Activated CD8-positive, alpha-beta memory T cell treated with anti-CD3 and anti-CD28 coated beads for 1 hour (primary cell): ENCODE data around the gene ACTRT3.
"Not testable (repeated sequence)": the region's sequence is repeated elsewhere in the genome, so short reads cannot be mapped to it uniquely, and the experiment has no call there.

Source experiments
- DNase-seq, 2 donors: peaks; one replicate each; pipeline ENCODE4 v3.0.0-alpha.2; 2020; ENCODE audit warnings: low read depth in 1 of 2; ENCODE audit errors: extremely low read depth in 1 of 2

The ACTRT3 gene

DNA sequence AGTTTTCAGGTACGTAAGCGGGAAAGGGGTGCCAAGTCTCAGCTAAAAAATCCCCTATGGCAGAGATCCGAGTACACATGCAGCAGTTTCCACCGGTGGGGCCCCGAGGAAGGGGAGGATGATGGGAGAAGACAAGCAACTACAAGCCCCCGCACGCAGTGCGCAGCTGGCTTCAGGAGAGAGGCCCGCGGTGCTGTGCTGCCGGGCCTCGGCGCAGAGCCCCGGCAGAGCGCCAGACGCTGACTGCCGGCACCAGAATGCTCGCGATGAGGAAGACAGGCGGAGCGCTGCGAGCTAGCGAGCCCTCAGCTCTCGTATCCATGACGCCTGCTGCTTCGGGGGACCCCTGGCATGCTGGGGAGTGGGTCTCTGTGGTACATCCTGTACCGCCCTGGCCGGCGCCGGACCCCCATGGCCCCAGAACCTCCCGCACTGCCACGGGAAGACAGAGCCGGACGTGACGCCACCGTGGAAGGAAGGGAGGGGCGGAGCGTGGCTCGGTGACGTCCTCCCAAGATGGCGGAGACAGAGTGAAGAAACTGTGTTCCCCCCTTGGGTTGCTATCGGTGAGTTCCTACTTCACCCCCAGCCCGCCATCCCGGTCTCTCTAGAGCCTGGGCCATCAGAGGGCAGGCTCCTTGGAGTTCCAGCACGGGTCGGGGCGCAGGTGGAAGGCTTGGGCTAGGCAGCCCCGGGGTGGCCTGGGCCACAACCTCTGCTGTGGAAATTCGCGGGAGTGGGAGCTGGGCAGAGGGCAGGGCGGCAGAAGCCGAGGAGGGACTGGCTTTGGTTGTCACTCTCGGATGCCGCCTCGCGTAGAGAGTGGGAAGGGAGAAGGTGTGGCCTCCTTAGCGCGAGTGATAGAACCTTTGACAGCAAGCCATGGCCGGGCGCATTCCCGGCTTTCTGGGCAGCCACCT lies 3.8 kb upstream of the ACTRT3 start, which contains the start of gene MYNN:
MYNN (plus strand) TSS at position 500 of the 920 bp plus-strand sequence. CDS start 900 bp downstream, outside the sequence.
- DNase-seq: peak; percentile 75 to 88

DNA sequence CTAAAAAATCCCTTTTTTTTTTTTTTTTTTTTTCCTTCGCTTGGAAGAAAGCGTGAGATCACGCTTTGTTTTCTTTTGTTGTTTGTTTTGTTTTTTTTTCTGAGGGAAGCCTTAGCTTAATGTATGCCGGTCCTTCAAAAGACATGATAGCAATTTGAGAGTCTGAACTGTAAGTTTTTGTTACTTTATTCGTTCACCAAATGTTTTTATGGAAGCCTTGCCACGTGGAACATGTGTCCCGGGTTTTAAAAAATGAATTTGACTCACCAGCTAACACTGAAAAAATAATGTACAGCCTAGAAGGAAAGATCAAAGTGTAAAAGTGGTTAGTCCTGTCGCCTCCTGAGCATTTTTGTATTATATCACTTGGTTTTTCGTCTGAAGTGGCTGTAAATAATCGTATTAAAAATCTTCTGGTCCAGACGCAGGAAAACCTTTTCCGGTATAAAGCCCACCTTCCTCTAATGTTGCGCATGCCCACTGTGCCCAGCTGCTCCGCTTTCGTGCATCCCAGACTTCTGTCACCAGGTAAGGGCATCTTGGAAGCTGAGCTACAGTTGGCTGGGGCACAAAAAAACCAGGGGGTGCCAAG lies 3.0 kb upstream of the ACTRT3 start:
- DNase-seq: no peak

- DNase-seq: peak in 1 of 2 donors; percentile 19
Measured at GRCh38 chr3:169771497-169772304, 2.3 kb upstream of the ACTRT3 start.

DNA sequence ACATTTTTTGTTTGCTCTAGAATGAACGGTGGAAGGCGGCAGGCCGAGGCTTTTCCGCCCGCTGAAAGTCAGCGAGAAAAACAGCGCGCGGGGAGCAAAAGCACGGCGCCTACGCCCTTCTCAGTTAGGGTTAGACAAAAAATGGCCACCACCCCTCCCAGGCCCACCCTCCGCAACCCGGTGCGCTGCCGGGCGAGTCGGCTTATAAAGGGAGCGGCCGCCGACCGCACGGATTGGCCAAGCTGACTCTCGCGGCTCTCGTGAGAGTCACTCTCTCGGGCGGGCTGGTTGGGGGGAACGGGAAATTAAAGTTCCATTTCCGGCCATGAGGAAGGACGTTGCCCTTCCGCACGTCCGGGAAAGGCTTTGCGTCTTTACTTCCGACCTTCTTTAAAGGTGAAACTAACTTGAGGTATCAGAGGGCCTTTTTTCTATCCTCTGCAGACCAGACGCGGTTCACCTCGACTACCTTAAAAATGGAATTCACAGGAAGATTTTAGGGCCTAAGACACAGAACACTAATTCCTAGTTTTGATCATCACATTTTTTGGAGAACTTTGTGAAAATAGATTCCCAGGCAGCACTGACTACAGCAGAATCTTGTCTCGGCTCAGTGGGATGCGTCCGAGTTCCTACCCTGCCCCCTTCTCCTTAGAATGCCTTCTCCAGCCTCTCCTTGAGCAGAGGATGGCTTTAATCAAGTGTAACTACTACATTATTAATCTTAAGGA lies 4.3 kb downstream of the ACTRT3 start, which contains the start of gene TERC:
TERC (minus strand) TSS at position 179 of the 731 bp plus-strand sequence.
- DNase-seq: peak; percentile 83 to 84

GRCh38 chr3:169764312-169764881 lies 5.0 kb downstream of the ACTRT3 start:
- DNase-seq: peak; percentile 25 to 44

DNA sequence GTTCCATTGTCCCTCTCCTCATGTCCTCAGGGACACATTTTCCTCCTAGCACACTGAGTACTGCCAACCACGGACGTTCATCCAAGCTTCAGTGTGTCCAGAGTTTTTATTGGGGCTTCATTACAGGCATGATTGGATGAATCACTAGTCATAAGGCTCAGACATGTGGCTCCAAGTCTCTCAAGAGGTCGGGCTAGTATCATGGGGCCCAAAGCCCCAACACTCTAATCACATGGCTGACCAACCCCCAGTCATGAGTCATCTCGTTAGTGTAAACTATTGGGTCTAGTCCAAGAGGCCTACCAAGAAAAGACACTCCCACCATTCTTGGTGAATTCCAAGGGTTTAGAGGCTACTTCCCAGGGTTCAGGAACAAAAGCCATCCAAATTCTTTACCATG lies 8.9 kb downstream of the ACTRT3 start:
- no peak for DNase-seq

- no peak for DNase-seq
Measured at GRCh38 chr3:169759256-169759655, 10.1 kb downstream of the ACTRT3 start.

- no peak for DNase-seq
Measured at GRCh38 chr3:169758359-169758994, 10.9 kb downstream of the ACTRT3 start.

- no peak for DNase-seq
Measured at GRCh38 chr3:169755488-169755887, 13.9 kb downstream of the ACTRT3 start.

DNA sequence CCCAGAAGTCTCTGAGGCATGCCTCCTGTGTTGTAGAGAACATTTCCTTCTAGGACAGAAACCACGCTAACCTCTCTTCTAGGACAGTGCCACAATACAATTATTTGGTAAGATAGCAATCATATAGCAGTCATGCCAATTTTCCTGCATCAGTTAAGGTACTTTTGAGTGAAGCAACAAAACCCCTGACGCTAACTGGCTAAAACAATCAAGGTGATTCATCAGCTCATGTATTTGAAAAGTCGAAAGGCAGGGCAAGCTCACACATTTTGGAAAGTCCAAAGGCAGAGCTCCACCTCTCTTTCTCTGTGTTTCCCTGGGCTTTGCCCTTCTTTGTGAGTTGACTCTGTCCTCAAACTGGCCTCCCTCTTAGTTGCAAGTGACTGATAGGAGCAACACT lies 14.7 kb downstream of the ACTRT3 start:
- DNase-seq: no peak

DNA sequence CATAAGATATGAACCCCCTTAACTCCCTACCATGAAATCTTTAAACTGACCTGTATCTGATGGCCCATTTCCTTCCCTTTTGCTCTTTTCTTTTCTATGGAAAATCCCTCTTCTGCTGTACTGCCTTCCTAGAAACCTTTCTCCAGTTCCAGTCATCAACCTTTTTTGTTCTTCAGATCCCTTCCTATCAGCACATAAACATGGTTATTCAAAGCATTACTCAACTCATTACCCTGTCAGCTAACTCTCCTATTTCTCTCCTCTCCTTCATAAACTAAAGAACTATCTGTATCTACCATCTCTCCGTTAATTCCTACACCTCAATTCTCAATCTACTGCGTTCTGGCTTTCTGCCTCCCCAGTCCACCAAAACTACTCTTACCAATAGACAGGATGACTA lies 17.5 kb downstream of the ACTRT3 start:
- no peak for DNase-seq

- no peak for DNase-seq
Measured at GRCh38 chr3:169750665-169751064, 18.7 kb downstream of the ACTRT3 start.

DNA sequence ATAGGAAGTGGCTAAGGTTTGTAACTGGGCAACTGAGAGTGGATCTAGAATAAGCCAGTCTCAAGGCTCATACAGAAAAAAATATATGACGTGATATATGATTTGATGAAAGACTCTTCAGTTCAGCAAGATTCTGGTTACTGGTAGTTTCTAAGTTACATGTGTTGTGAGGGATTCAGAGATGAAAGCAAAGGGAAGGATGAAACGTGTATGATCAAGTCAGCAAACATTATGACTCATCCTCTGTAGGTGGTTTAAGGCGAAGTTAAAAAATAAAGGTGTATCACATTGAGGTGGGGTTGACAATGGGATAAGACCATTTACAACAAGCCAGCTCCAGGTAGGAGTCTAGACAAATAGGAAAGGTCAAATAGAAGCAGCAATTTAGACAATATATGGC lies 20.7 kb downstream of the ACTRT3 start:
- DNase-seq: no peak

DNA sequence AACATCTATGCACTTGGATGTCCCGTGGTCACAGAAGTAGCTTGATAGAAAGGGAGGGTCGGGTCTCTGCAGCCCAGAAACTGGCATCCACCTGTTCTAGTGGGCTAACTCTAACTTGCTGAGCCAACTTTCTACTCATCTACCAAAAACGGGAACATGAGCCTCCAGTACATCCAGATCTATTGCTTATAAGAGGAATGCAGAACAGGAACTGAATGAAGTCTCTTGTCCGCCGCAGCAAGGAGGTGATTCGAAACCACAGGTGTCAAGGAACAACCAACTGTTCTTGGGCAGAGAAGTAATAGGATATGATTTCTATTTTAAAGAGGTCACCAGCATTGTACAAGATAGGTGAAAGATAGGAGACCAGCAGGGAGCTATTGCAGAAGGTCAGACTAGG lies 22.4 kb downstream of the ACTRT3 start:
- DNase-seq: no peak

- no peak for DNase-seq
Measured at GRCh38 chr3:169744366-169745054, 24.9 kb downstream of the ACTRT3 start.

DNA sequence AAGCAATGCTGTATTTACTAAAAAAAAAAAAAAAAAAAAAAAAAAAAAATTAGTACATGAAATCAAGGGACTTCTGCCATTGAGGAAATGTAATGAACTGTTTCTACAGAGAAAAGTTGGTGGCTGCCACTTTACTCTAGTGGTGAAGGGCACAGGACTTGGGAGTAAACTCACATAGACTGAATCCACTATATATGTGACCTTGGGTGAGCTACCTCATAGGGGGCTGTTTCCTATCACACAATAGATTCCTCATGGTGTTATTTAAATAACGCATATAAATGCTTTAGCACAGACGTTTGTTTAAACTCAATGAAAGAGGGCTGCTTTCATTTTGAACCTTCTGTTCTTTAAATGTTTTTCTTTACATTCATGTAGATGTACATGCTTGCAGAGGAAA lies 30.3 kb downstream of the ACTRT3 start:
- no peak for DNase-seq

DNA sequence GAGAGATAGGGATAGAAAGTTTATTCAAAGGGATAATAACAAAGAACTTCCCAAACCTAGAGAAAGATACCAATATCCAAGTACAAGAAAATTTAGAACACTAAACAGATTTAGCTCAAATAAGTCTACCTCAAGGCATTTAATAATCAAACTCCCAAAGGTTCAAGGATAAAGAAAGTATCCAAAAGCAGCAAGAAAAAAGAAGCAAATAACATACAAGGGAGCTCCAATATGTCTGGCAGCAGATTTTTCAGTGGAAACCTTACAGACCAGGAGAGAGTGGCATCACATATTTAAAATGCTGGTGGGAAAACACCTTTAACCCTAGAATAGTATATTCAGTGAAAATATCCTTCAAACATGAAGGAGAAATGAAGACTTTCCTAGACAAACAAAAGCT lies 37.5 kb downstream of the ACTRT3 start:
- DNase-seq: not testable (repeated sequence)

DNA sequence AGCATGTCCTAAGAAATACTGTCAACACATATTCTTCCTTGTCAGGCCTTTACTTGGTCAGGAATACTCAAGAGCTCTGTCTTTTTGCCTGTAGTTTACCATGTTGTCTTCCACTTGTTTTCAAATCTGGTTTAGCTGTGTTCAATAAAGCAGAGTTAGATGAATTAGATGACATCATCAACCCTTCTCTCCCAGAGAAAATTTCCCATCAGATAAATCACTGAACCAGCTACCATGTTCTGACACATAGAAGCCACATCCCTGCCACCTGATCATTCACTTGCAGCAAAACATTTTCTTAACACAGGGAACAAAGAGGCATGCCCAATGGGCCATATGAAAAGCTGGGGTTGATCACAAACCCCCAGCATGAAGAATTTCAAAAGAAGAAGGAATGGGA lies 46.6 kb downstream of the ACTRT3 start:
- no peak for DNase-seq

- DNase-seq: not testable (repeated sequence)
Measured at GRCh38 chr3:169718415-169718814, 50.9 kb downstream of the ACTRT3 start.
